Head of caudate nucleus (tissue), 42 donors: ENCODE measurements around the gene SLC20A1.
"Not testable (repeated sequence)": the region's sequence is repeated elsewhere in the genome, so short reads cannot be mapped to it uniquely, and the experiment has no call there.

Source experiments
- DNase-seq, 42 donors: peaks; one replicate each; pipeline versions ENCODE4 v3.0.0 to v3.0.0-alpha.2; 2020 to 2021; ENCODE audit warnings: mixed read lengths in 7 of 42
- intact Hi-C: fragments of 100-400 bp; cut with DNase I; formaldehyde crosslinking; loops from one replicate; pipeline ENCODE4 v1.15.0; 2022

SLC20A1 gene

GRCh38 chr2:112692495-112692911, 46.8 kb downstream of the SLC20A1 start:
- DNase-seq = peak in 8 of 42 donors; percentile 12 to 49 (median 30)
- intact Hi-C loops = no loop called here

DNA sequence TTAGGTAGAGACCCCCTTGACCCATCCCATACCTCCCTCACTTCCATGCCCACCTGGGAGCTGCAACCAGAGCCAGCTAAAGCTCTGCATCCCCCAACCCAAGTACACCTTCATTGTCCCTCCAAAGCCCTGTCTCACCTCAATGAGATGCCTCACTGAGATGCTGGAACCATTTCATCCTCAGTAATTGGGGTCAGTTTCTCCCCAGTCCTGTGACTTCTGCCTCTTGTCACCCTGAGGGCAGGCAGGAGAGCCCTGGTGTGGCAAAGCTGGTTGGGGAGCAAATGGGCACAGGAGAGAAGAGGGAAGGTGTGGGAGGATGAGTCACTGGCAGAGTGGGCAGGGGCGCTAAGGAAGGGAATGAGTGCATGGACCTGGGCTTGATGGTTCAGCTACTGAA, 47.2 kb downstream of the SLC20A1 start:
- intact Hi-C loops = no loop called here
- peak in 3 of 42 donors; percentile 11 to 33 (median 21) for DNase-seq

- DNase-seq = peak in 4 of 42 donors; percentile 9 to 34 (median 18)
- intact Hi-C loops = no loop called here
These were observed 47.9 kb downstream of the SLC20A1 start for GRCh38 chr2:112693596-112693995.

DNA sequence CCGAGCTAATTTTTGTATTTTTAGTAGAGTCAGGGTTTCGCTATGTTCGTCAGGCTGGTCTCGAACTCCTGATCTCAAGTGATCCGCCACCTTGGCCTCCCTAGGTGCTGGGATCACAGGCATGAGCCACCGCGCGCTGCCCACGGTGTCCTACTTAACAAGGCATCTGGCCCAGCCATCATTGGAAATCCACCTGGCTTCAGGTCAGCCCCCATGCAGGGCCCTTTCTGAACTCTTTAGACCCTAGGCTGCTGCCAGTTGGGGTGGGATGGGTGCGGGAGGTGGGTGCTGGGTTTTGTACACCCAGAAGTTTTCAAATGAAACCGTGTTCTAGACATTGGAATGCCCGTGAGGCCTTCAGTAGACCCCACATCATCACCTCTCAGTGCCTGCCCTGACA, 48.4 kb downstream of the SLC20A1 start:
- intact Hi-C loops = no loop called here
- peak in 5 of 42 donors; percentile 3 to 22 (median 3) for DNase-seq

GRCh38 chr2:112698834-112699515, 53.2 kb downstream of the SLC20A1 start:
- DNase-seq = no peak

GRCh38 chr2:112699984-112700667, 54.4 kb downstream of the SLC20A1 start:
- DNase-seq = peak in 1 of 42 donors; percentile 9
- intact Hi-C loops = no loop called here

More at GRCh38 chr2:112698834-112699515, 53.2 kb downstream of the SLC20A1 start:
- intact Hi-C loops = no loop called here

DNA sequence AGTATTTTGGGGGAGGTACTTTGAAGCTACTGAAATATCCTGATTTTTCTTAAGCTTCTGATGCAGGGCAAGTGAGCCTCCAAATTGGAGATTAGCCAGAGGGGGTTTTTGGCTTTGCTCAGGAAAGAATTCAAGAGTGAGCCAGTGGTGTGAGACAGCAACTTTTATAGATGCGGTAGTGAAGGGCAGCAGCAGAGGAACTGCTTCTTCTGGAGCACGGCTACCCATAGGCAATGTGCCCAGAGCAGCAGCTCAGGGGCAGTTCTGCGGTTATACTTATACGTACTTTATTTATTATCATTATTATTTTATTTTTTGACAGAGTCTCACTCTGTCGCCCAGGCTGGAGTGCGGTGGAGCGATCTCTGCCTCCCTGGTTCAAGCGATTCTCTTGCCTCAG, 55.3 kb downstream of the SLC20A1 start:
- DNase-seq = peak in 9 of 42 donors; percentile 7 to 43 (median 27)
- intact Hi-C loops = no loop called here

GRCh38 chr2:112703684-112704083, 57.9 kb downstream of the SLC20A1 start:
- intact Hi-C loops = no loop called here
- DNase-seq = peak in 1 of 42 donors; percentile 9

DNA sequence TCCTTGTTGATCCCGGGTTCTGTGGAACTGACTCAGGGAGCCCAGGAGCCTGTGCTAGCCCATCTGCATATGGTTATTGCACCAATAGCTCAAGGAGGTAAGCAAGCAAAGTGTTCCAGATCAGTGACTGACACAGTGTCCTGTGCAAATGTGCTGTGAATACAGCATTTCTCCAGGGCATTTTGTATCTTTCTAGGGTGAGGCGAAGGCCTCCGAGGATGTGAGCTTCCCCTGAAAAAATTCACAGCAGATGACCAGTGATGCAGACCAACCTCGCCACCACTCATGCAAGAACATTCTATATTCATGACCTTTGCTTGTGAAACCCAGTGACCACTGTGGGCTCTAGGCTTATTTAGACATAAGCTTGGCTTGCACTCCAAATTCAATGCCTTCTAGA, 59.8 kb downstream of the SLC20A1 start:
- peak in 6 of 42 donors; percentile 5 to 14 (median 9) for DNase-seq
- intact Hi-C loops = no loop called here

DNA sequence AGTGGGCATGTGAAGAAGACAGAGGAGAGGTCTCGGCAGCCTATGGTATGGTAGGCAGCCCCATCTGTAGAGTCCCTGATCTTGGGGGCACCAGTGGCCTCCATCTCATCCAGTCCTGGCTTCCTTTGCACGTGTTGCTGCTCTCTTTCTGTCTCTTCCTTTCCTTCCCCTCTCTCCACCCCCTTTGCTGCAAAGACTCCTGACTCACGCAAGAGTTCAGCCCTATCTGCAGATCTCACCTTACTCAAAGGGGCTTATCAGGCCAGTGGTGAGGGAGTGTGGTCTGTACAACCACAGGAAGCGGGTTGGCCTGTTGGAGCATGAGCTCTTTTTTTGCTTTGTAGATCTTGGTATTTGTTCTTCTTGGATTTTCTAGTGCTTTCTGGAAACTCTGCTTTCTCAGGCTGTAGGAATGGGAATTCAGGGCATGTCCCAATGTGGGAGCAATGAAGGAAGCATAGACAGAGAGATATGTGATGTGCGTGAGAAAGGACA, 60.5 kb downstream of the SLC20A1 start:
- DNase-seq = peak in 4 of 42 donors; percentile 1 to 10 (median 7)

GRCh38 chr2:112706947-112707346, 61.2 kb downstream of the SLC20A1 start:
- intact Hi-C loops = not testable (repeated sequence)
- DNase-seq = peak in 6 of 42 donors; percentile 2 to 18 (median 4)

More for the DNA sequence above, 60.5 kb downstream of the SLC20A1 start:
- intact Hi-C loops = no loop called here

- intact Hi-C loops = no loop called here
- peak in 16 of 42 donors; percentile 11 to 70 (median 38) for DNase-seq
These were observed 63.2 kb downstream of the SLC20A1 start for GRCh38 chr2:112708968-112709367.

- DNase-seq = peak in 7 of 42 donors; percentile 6 to 37 (median 25)
- intact Hi-C loops = no loop called here
These were observed 64.0 kb downstream of the SLC20A1 start for GRCh38 chr2:112709703-112710102.

GRCh38 chr2:112710956-112711750, 65.4 kb downstream of the SLC20A1 start:
- DNase-seq = peak in 6 of 42 donors; percentile 7 to 38 (median 24)
- intact Hi-C loops = no loop called here

- peak in 5 of 42 donors; percentile 1 to 27 (median 11) for DNase-seq
- intact Hi-C loops = no loop called here
These were observed 66.7 kb downstream of the SLC20A1 start for GRCh38 chr2:112712465-112712864.

GRCh38 chr2:112712903-112713584, 67.3 kb downstream of the SLC20A1 start:
- DNase-seq = peak in 12 of 42 donors; percentile 16 to 55 (median 40)
- intact Hi-C loops = no loop called here
